IMR-90 (cell line): ENCODE measurements around the gene C10orf71.

Experiments used
- CEBPB ChIP-seq: IDR thresholded peaks from 2 replicates; pipeline ENCODE4 v1.6.1; 2012; ENCODE audit warnings: low read depth, low read length, improper control_type of control experiment
- FOS ChIP-seq: fragments of 150-350 bp; IDR thresholded peaks from 2 replicates; pipeline ENCODE4 v1.6.1; 2016; ENCODE audit warnings: low read depth, low read length
- MAZ ChIP-seq: IDR thresholded peaks from 2 replicates; pipeline ENCODE4 v1.6.1; 2012; ENCODE audit warnings: low read depth, mild to moderate bottlenecking, low read length, improper control_type of control experiment, moderate library complexity, borderline replicate concordance
- POLR2A ChIP-seq: IDR thresholded peaks from 2 replicates; pipeline ENCODE4 v1.6.1; 2012; ENCODE audit warnings: mild to moderate bottlenecking, low read depth, low read length
- RAD21 ChIP-seq: IDR thresholded peaks from 2 replicates; pipeline ENCODE4 v1.6.1; 2012; ENCODE audit warnings: low read length, improper control_type of control experiment
- SMC3 ChIP-seq: fragments of 150-350 bp; IDR thresholded peaks from 2 replicates; pipeline ENCODE4 v1.6.1; 2016; ENCODE audit warnings: low read depth, mild to moderate bottlenecking, antibody characterized with exemption, low read length, moderate library complexity
- TF ChIP-seq, protein P1 (sequence below): conservative IDR thresholded peaks from 2 replicates; pipeline ENCODE4 v1.5.1; 2012; ENCODE audit warnings: mild to moderate bottlenecking, low read depth, low read length, improper control_type of control experiment
- TF ChIP-seq, protein P2 (sequence below): fragments of 150-350 bp; IDR thresholded peaks from 2 replicates; pipeline ENCODE4 v1.6.1; 2016; ENCODE audit warnings: low read depth, mild to moderate bottlenecking, low read length, moderate library complexity, borderline replicate concordance

GRCh38 chr10:49278497-49278981 is 20.4 kb upstream of the C10orf71 start:
- TF ChIP-seq FOS (no peak), SMC3 (no peak), POLR2A (no peak), MAZ (no peak), RAD21 (no peak), CEBPB (no peak)
- TF ChIP-seq, protein P1, sequence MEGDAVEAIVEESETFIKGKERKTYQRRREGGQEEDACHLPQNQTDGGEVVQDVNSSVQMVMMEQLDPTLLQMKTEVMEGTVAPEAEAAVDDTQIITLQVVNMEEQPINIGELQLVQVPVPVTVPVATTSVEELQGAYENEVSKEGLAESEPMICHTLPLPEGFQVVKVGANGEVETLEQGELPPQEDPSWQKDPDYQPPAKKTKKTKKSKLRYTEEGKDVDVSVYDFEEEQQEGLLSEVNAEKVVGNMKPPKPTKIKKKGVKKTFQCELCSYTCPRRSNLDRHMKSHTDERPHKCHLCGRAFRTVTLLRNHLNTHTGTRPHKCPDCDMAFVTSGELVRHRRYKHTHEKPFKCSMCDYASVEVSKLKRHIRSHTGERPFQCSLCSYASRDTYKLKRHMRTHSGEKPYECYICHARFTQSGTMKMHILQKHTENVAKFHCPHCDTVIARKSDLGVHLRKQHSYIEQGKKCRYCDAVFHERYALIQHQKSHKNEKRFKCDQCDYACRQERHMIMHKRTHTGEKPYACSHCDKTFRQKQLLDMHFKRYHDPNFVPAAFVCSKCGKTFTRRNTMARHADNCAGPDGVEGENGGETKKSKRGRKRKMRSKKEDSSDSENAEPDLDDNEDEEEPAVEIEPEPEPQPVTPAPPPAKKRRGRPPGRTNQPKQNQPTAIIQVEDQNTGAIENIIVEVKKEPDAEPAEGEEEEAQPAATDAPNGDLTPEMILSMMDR, result no peak
- TF ChIP-seq, protein P2, sequence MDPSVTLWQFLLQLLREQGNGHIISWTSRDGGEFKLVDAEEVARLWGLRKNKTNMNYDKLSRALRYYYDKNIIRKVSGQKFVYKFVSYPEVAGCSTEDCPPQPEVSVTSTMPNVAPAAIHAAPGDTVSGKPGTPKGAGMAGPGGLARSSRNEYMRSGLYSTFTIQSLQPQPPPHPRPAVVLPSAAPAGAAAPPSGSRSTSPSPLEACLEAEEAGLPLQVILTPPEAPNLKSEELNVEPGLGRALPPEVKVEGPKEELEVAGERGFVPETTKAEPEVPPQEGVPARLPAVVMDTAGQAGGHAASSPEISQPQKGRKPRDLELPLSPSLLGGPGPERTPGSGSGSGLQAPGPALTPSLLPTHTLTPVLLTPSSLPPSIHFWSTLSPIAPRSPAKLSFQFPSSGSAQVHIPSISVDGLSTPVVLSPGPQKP, result no peak
